ENCODE results near the gene CDCA7L.

The CDCA7L gene

GRCh38 chr7:21945454-21946221 lies at the start of gene CDCA7L:
Gene CDCA7L, minus strand, starts transcription at chr7:21945899. Its CDS starts 95 bp downstream, at chr7:21945804.
- peaks cover 4% of the 10 kb centered on the region for H3K27me3 Mint-ChIP-seq
- peaks cover 37% of the 10 kb centered on the region for H3K36me3 Mint-ChIP-seq (ENCODE audit: low read depth)
- peak within 1 kb of the TSS; percentile 95 for H3K27ac Mint-ChIP-seq
- peak within 1 kb of the TSS; percentile 86 for H3K4me3 Mint-ChIP-seq
- DNase-seq: peak; percentile 87
- peaks cover 66% of the 10 kb centered on the region for H3K4me1 Mint-ChIP-seq (ENCODE audit: low read depth)
- no peaks in the 10 kb centered on the region for H3K9me3 Mint-ChIP-seq

- Mint-ChIP-seq H3K36me3 (ENCODE audit: low read depth) (no peaks in the 10 kb centered on the region), H3K9me3 (no peaks in the 10 kb centered on the region), H3K27me3 (peaks cover 2% of the 10 kb centered on the region), H3K27ac (no peak overlapping the region), H3K4me1 (ENCODE audit: low read depth) (no peaks in the 10 kb centered on the region), H3K4me3 (no peak overlapping the region)
- DNase-seq: no peak
Measured at GRCh38 chr7:21986096-21986495, 40.4 kb upstream of the CDCA7L start.

- H3K36me3 Mint-ChIP-seq (ENCODE audit: low read depth): no peaks in the 10 kb centered on the region
- H3K4me3 Mint-ChIP-seq: no peak overlapping the region
- H3K9me3 Mint-ChIP-seq: no peaks in the 10 kb centered on the region
- H3K4me1 Mint-ChIP-seq (ENCODE audit: low read depth): no peaks in the 10 kb centered on the region
- H3K27me3 Mint-ChIP-seq: no peaks in the 10 kb centered on the region
- no peak for DNase-seq
- H3K27ac Mint-ChIP-seq: no peak overlapping the region
Measured at GRCh38 chr7:21984042-21984441, 38.3 kb upstream of the CDCA7L start.

- no peaks in the 10 kb centered on the region for H3K4me1 Mint-ChIP-seq (ENCODE audit: low read depth)
- DNase-seq: no peak
- H3K36me3 Mint-ChIP-seq (ENCODE audit: low read depth): no peaks in the 10 kb centered on the region
- no peak overlapping the region for H3K27ac Mint-ChIP-seq
- H3K27me3 Mint-ChIP-seq: no peaks in the 10 kb centered on the region
- no peaks in the 10 kb centered on the region for H3K9me3 Mint-ChIP-seq
- no peak overlapping the region for H3K4me3 Mint-ChIP-seq
Measured at GRCh38 chr7:21983056-21983455, 37.4 kb upstream of the CDCA7L start.

GRCh38 chr7:21981524-21981923 lies 35.8 kb upstream of the CDCA7L start:
- no peaks in the 10 kb centered on the region for H3K9me3 Mint-ChIP-seq
- no peaks in the 10 kb centered on the region for H3K4me1 Mint-ChIP-seq (ENCODE audit: low read depth)
- no peak for DNase-seq
- H3K27ac Mint-ChIP-seq: no peak overlapping the region
- H3K27me3 Mint-ChIP-seq: no peaks in the 10 kb centered on the region
- H3K4me3 Mint-ChIP-seq: no peak overlapping the region
- H3K36me3 Mint-ChIP-seq (ENCODE audit: low read depth): no peaks in the 10 kb centered on the region

- DNase-seq: no peak
- Mint-ChIP-seq H3K27me3 (no peaks in the 10 kb centered on the region), H3K4me1 (ENCODE audit: low read depth) (no peaks in the 10 kb centered on the region), H3K36me3 (ENCODE audit: low read depth) (no peaks in the 10 kb centered on the region), H3K9me3 (no peaks in the 10 kb centered on the region), H3K27ac (no peak overlapping the region), H3K4me3 (no peak overlapping the region)
Measured at GRCh38 chr7:21980926-21981500, 35.3 kb upstream of the CDCA7L start.

GRCh38 chr7:21972397-21972784 lies 26.7 kb upstream of the CDCA7L start:
- Mint-ChIP-seq H3K9me3 (no peaks in the 10 kb centered on the region), H3K36me3 (ENCODE audit: low read depth) (no peaks in the 10 kb centered on the region), H3K4me3 (no peak overlapping the region), H3K27me3 (peaks cover 4% of the 10 kb centered on the region), H3K27ac (no peak overlapping the region), H3K4me1 (ENCODE audit: low read depth) (peaks cover 8% of the 10 kb centered on the region)
- no peak for DNase-seq

- H3K27me3 Mint-ChIP-seq: peaks cover 4% of the 10 kb centered on the region
- H3K4me3 Mint-ChIP-seq: no peak overlapping the region
- no peak for DNase-seq
- H3K9me3 Mint-ChIP-seq: no peaks in the 10 kb centered on the region
- no peak overlapping the region for H3K27ac Mint-ChIP-seq
- peaks cover 11% of the 10 kb centered on the region for H3K4me1 Mint-ChIP-seq (ENCODE audit: low read depth)
- no peaks in the 10 kb centered on the region for H3K36me3 Mint-ChIP-seq (ENCODE audit: low read depth)
Measured at GRCh38 chr7:21971780-21972396, 26.2 kb upstream of the CDCA7L start.

GRCh38 chr7:21969822-21970221 lies 24.1 kb upstream of the CDCA7L start:
- Mint-ChIP-seq H3K4me3 (no peak overlapping the region), H3K4me1 (ENCODE audit: low read depth) (peaks cover 11% of the 10 kb centered on the region), H3K27ac (no peak overlapping the region), H3K36me3 (ENCODE audit: low read depth) (no peaks in the 10 kb centered on the region), H3K9me3 (no peaks in the 10 kb centered on the region), H3K27me3 (peaks cover 4% of the 10 kb centered on the region)
- no peak for DNase-seq

GRCh38 chr7:21967598-21968003 lies 21.9 kb upstream of the CDCA7L start:
- Mint-ChIP-seq H3K9me3 (no peaks in the 10 kb centered on the region), H3K27me3 (no peaks in the 10 kb centered on the region), H3K36me3 (ENCODE audit: low read depth) (no peaks in the 10 kb centered on the region), H3K27ac (no peak overlapping the region), H3K4me3 (no peak overlapping the region), H3K4me1 (ENCODE audit: low read depth) (peaks cover 11% of the 10 kb centered on the region)
- peak; percentile 33 for DNase-seq

- H3K9me3 Mint-ChIP-seq: no peaks in the 10 kb centered on the region
- H3K27me3 Mint-ChIP-seq: no peaks in the 10 kb centered on the region
- peaks cover 11% of the 10 kb centered on the region for H3K4me1 Mint-ChIP-seq (ENCODE audit: low read depth)
- H3K36me3 Mint-ChIP-seq (ENCODE audit: low read depth): no peaks in the 10 kb centered on the region
- no peak for DNase-seq
- H3K27ac Mint-ChIP-seq: no peak overlapping the region
- H3K4me3 Mint-ChIP-seq: no peak overlapping the region
Measured at GRCh38 chr7:21966271-21966670, 20.6 kb upstream of the CDCA7L start.

GRCh38 chr7:21965291-21965690 lies 19.6 kb upstream of the CDCA7L start:
- no peaks in the 10 kb centered on the region for H3K9me3 Mint-ChIP-seq
- no peak overlapping the region for H3K27ac Mint-ChIP-seq
- no peaks in the 10 kb centered on the region for H3K27me3 Mint-ChIP-seq
- H3K36me3 Mint-ChIP-seq (ENCODE audit: low read depth): no peaks in the 10 kb centered on the region
- DNase-seq: no peak
- no peak overlapping the region for H3K4me3 Mint-ChIP-seq
- H3K4me1 Mint-ChIP-seq (ENCODE audit: low read depth): peaks cover 11% of the 10 kb centered on the region

GRCh38 chr7:21962677-21963076 lies 17.0 kb upstream of the CDCA7L start:
- Mint-ChIP-seq H3K27me3 (no peaks in the 10 kb centered on the region), H3K4me3 (no peak overlapping the region), H3K27ac (no peak overlapping the region), H3K4me1 (ENCODE audit: low read depth) (peaks cover 6% of the 10 kb centered on the region), H3K9me3 (no peaks in the 10 kb centered on the region), H3K36me3 (ENCODE audit: low read depth) (no peaks in the 10 kb centered on the region)
- no peak for DNase-seq

- no peaks in the 10 kb centered on the region for H3K27me3 Mint-ChIP-seq
- H3K36me3 Mint-ChIP-seq (ENCODE audit: low read depth): no peaks in the 10 kb centered on the region
- no peak overlapping the region for H3K27ac Mint-ChIP-seq
- H3K4me1 Mint-ChIP-seq (ENCODE audit: low read depth): no peaks in the 10 kb centered on the region
- no peak for DNase-seq
- H3K9me3 Mint-ChIP-seq: no peaks in the 10 kb centered on the region
- no peak overlapping the region for H3K4me3 Mint-ChIP-seq
Measured at GRCh38 chr7:21960922-21961321, 15.2 kb upstream of the CDCA7L start.

GRCh38 chr7:21959387-21959776 lies 13.7 kb upstream of the CDCA7L start:
- DNase-seq: no peak
- Mint-ChIP-seq H3K9me3 (no peaks in the 10 kb centered on the region), H3K27ac (no peak overlapping the region), H3K36me3 (ENCODE audit: low read depth) (no peaks in the 10 kb centered on the region), H3K27me3 (no peaks in the 10 kb centered on the region), H3K4me1 (ENCODE audit: low read depth) (no peaks in the 10 kb centered on the region), H3K4me3 (no peak overlapping the region)
